Measurements from ENCODE around the gene NAGK.
"Not testable (repeated sequence)": the region's sequence is repeated elsewhere in the genome, so short reads cannot be mapped to it uniquely, and the experiment has no call there.

The NAGK gene

GRCh38 chr2:71068218-71069035, at the start of gene NAGK:
Gene NAGK (plus strand): TSS chr2:71068648. CDS start chr2:71068684, 36 bp downstream.
- DNase-seq (ENCODE audit: low spot score in 2 of 2) (peak; percentile 97 to 99), ATAC-seq (peak; percentile 92)
- peaks cover 54% of the 10 kb centered on the region for H3K4me1 Mint-ChIP-seq
- peak within 1 kb of the TSS; percentile 97 for H3K27ac Mint-ChIP-seq
- peaks cover 27% of the 10 kb centered on the region for H3K36me3 Mint-ChIP-seq
- H3K9me3 Mint-ChIP-seq = no peaks in the 10 kb centered on the region
- peak within 1 kb of the TSS; percentile 91 for H3K4me3 Mint-ChIP-seq

- not testable (repeated sequence) for H3K4me3 Mint-ChIP-seq; ATAC-seq; DNase-seq (ENCODE audit: low spot score in 2 of 2); H3K36me3 Mint-ChIP-seq; H3K27ac Mint-ChIP-seq; H3K9me3 Mint-ChIP-seq
- peaks cover 11% of the 10 kb centered on the region for H3K4me1 Mint-ChIP-seq
Measured at GRCh38 chr2:71019989-71020388, 48.5 kb upstream of the NAGK start.

GRCh38 chr2:71021394-71021793, 47.1 kb upstream of the NAGK start:
- ATAC-seq; H3K36me3 Mint-ChIP-seq; H3K27ac Mint-ChIP-seq; H3K9me3 Mint-ChIP-seq; DNase-seq (ENCODE audit: low spot score in 2 of 2); H3K4me3 Mint-ChIP-seq: not testable (repeated sequence)
- peaks cover 11% of the 10 kb centered on the region for H3K4me1 Mint-ChIP-seq

- not testable (repeated sequence) for ATAC-seq, H3K4me3 Mint-ChIP-seq, H3K9me3 Mint-ChIP-seq, H3K27ac Mint-ChIP-seq, H3K36me3 Mint-ChIP-seq
- H3K4me1 Mint-ChIP-seq = peaks cover 11% of the 10 kb centered on the region
- peak; percentile 24 to 73 for DNase-seq (ENCODE audit: low spot score in 2 of 2)
Measured at GRCh38 chr2:71023553-71024243, 44.8 kb upstream of the NAGK start.

- not testable (repeated sequence) for H3K27ac Mint-ChIP-seq; H3K4me3 Mint-ChIP-seq; H3K4me1 Mint-ChIP-seq; H3K36me3 Mint-ChIP-seq; ATAC-seq; H3K9me3 Mint-ChIP-seq; DNase-seq (ENCODE audit: low spot score in 2 of 2)
Measured at GRCh38 chr2:71036296-71036695, 32.2 kb upstream of the NAGK start.

- H3K36me3 Mint-ChIP-seq = no peaks in the 10 kb centered on the region
- no peak for ATAC-seq
- H3K9me3 Mint-ChIP-seq = no peaks in the 10 kb centered on the region
- no peak for DNase-seq (ENCODE audit: low spot score in 2 of 2)
- no peaks in the 10 kb centered on the region for H3K4me1 Mint-ChIP-seq
- H3K4me3 Mint-ChIP-seq = no peak overlapping the region
- H3K27ac Mint-ChIP-seq = no peak overlapping the region
Measured at GRCh38 chr2:71042287-71042686, 26.2 kb upstream of the NAGK start.

GRCh38 chr2:71043531-71044407, 24.7 kb upstream of the NAGK start:
- no peak overlapping the region for H3K27ac Mint-ChIP-seq
- ATAC-seq (peak; percentile 28), DNase-seq (ENCODE audit: low spot score in 2 of 2) (peak in 1 of 2 donors; percentile 62)
- no peak overlapping the region for H3K4me3 Mint-ChIP-seq
- no peaks in the 10 kb centered on the region for H3K9me3 Mint-ChIP-seq
- H3K4me1 Mint-ChIP-seq = no peaks in the 10 kb centered on the region
- no peaks in the 10 kb centered on the region for H3K36me3 Mint-ChIP-seq

- Mint-ChIP-seq H3K4me3 (no peak overlapping the region), H3K36me3 (no peaks in the 10 kb centered on the region), H3K27ac (no peak overlapping the region), H3K9me3 (no peaks in the 10 kb centered on the region), H3K4me1 (peaks cover 12% of the 10 kb centered on the region)
- DNase-seq (ENCODE audit: low spot score in 2 of 2) (no peak), ATAC-seq (no peak)
Measured at GRCh38 chr2:71045151-71045550, 23.3 kb upstream of the NAGK start.

- H3K9me3 Mint-ChIP-seq = no peaks in the 10 kb centered on the region
- no peak for DNase-seq (ENCODE audit: low spot score in 2 of 2)
- no peak for ATAC-seq
- no peak overlapping the region for H3K4me3 Mint-ChIP-seq
- peaks cover 12% of the 10 kb centered on the region for H3K4me1 Mint-ChIP-seq
- no peak overlapping the region for H3K27ac Mint-ChIP-seq
- no peaks in the 10 kb centered on the region for H3K36me3 Mint-ChIP-seq
Measured at GRCh38 chr2:71045865-71046548, 22.4 kb upstream of the NAGK start.

GRCh38 chr2:71048096-71048495, 20.4 kb upstream of the NAGK start:
- H3K27ac Mint-ChIP-seq = no peak overlapping the region
- peaks cover 12% of the 10 kb centered on the region for H3K4me1 Mint-ChIP-seq
- DNase-seq (ENCODE audit: low spot score in 2 of 2) = no peak
- H3K4me3 Mint-ChIP-seq = no peak overlapping the region
- ATAC-seq = no peak
- no peaks in the 10 kb centered on the region for H3K9me3 Mint-ChIP-seq
- H3K36me3 Mint-ChIP-seq = no peaks in the 10 kb centered on the region

- H3K4me3 Mint-ChIP-seq, H3K36me3 Mint-ChIP-seq, H3K9me3 Mint-ChIP-seq: not testable (repeated sequence)
- peak in 1 of 2 donors; percentile 61 for DNase-seq (ENCODE audit: low spot score in 2 of 2)
- Mint-ChIP-seq H3K27ac (peak overlapping the region; percentile 58), H3K4me1 (peaks cover 12% of the 10 kb centered on the region)
- peak; percentile 68 for ATAC-seq
Measured at GRCh38 chr2:71049704-71050360, 18.6 kb upstream of the NAGK start.

GRCh38 chr2:71055206-71055740, 13.2 kb upstream of the NAGK start:
- not testable (repeated sequence) for H3K9me3 Mint-ChIP-seq; ATAC-seq; H3K36me3 Mint-ChIP-seq; DNase-seq (ENCODE audit: low spot score in 2 of 2); H3K27ac Mint-ChIP-seq; H3K4me1 Mint-ChIP-seq; H3K4me3 Mint-ChIP-seq

- Mint-ChIP-seq H3K9me3 (no peaks in the 10 kb centered on the region), H3K36me3 (no peaks in the 10 kb centered on the region), H3K27ac (no peak overlapping the region), H3K4me3 (no peak overlapping the region), H3K4me1 (no peaks in the 10 kb centered on the region)
- DNase-seq (ENCODE audit: low spot score in 2 of 2) (no peak), ATAC-seq (no peak)
Measured at GRCh38 chr2:71060211-71060610, 8.2 kb upstream of the NAGK start.

- ATAC-seq = no peak
- DNase-seq (ENCODE audit: low spot score in 2 of 2) = no peak
- no peaks in the 10 kb centered on the region for H3K36me3 Mint-ChIP-seq
Measured at GRCh38 chr2:71060871-71061270, 7.6 kb upstream of the NAGK start.

More at GRCh38 chr2:71060871-71061270, 7.6 kb upstream of the NAGK start:
- Mint-ChIP-seq H3K4me1 (no peaks in the 10 kb centered on the region), H3K4me3 (no peak overlapping the region), H3K9me3 (no peaks in the 10 kb centered on the region), H3K27ac (no peak overlapping the region)
